ENCODE measurements around the gene LGR4. TPM values are rescaled to one million over a fixed set of nuclear protein-coding genes. Genes with fewer than 3 reads are reported as not detected.
A peak's percentile ranks its signal among the peaks of the same experiment; 100 is the strongest.

Gene LGR4
- total RNA-seq, 3 donors from 2014 or later: 81.9 to 185 (median 104) TPM

- intact Hi-C loops (cut with DNase I, micrococcal nuclease): no loop called here
- Histone ChIP-seq H3K36me3 (ENCODE audit: low read depth) (peaks cover 8% of the 10 kb centered on the region), H3K9me3 (no peaks in the 10 kb centered on the region), H3K4me1 (ENCODE audit: low read depth) (no peaks in the 10 kb centered on the region), H3K4me3 (no peak overlapping the region)
- ATAC-seq (no peak), DNase-seq (no peak)
- no peak for TF ChIP-seq CTCF (IDR thresholded peaks at IDR 0.05)
These were observed 88.9 kb downstream of the LGR4 start for GRCh38 chr11:27383645-27384044.

GRCh38 chr11:27381238-27381666, 91.3 kb downstream of the LGR4 start:
- no peak for TF ChIP-seq CTCF (IDR thresholded peaks at IDR 0.05)
- intact Hi-C loops (cut with DNase I, micrococcal nuclease): no loop called here
- no peaks in the 10 kb centered on the region for H3K9me3 ChIP-seq
- H3K4me1 ChIP-seq (ENCODE audit: low read depth): no peaks in the 10 kb centered on the region
- DNase-seq (no peak), ATAC-seq (peak; percentile 81)
- H3K36me3 ChIP-seq (ENCODE audit: low read depth): peaks cover 8% of the 10 kb centered on the region
- no peak overlapping the region for H3K4me3 ChIP-seq

GRCh38 chr11:27380771-27381170, 91.8 kb downstream of the LGR4 start:
- H3K36me3 ChIP-seq (ENCODE audit: low read depth): peaks cover 8% of the 10 kb centered on the region
- ATAC-seq: no peak
- intact Hi-C loops (cut with DNase I, micrococcal nuclease): no loop called here
- TF ChIP-seq CTCF (IDR thresholded peaks at IDR 0.05): no peak
- no peak for DNase-seq
- H3K4me1 ChIP-seq (ENCODE audit: low read depth): no peaks in the 10 kb centered on the region
- no peak overlapping the region for H3K4me3 ChIP-seq
- H3K9me3 ChIP-seq: no peaks in the 10 kb centered on the region

- no peak for ATAC-seq
- TF ChIP-seq CTCF (IDR thresholded peaks at IDR 0.05): no peak
- Histone ChIP-seq H3K36me3 (ENCODE audit: low read depth) (peaks cover 1% of the 10 kb centered on the region), H3K4me3 (no peak overlapping the region), H3K9me3 (no peaks in the 10 kb centered on the region), H3K4me1 (ENCODE audit: low read depth) (no peaks in the 10 kb centered on the region)
- intact Hi-C loops (cut with DNase I, micrococcal nuclease): no loop called here
- no peak for DNase-seq
These were observed 93.1 kb downstream of the LGR4 start for GRCh38 chr11:27379449-27379848.

GRCh38 chr11:27375370-27375769, 97.2 kb downstream of the LGR4 start:
- no peaks in the 10 kb centered on the region for H3K36me3 ChIP-seq (ENCODE audit: low read depth)
- no peaks in the 10 kb centered on the region for H3K9me3 ChIP-seq
- no peaks in the 10 kb centered on the region for H3K4me1 ChIP-seq (ENCODE audit: low read depth)
- intact Hi-C loops (cut with DNase I, micrococcal nuclease): no loop called here
- no peak for TF ChIP-seq CTCF (IDR thresholded peaks at IDR 0.05)
- DNase-seq: no peak
- no peak for ATAC-seq
- no peak overlapping the region for H3K4me3 ChIP-seq

Measured in mucosa of descending colon (tissue), 3 donors.